HepG2 (cell line): Measurements from ENCODE around the gene NRL. TPM values are rescaled to one million over a fixed set of nuclear protein-coding genes. Genes with fewer than 3 reads are reported as not detected.

ENCODE experiments used
- ATF7 ChIP-seq, 2 experiments: fragments of 450-650 bp in 1 of 2; sonication (generic) in 1 of 2; formaldehyde crosslinking in 1 of 2; IDR thresholded peaks; 2 replicates each; pipeline versions ENCODE4 v1.4.0 to v1.6.1; 2016 to 2020; ENCODE audit warnings: antibody characterized with exemption in 1 of 2, mild to moderate bottlenecking in 1 of 2, missing genetic modification reagents in 1 of 2
- CENPT ChIP-seq: sonication (generic); formaldehyde crosslinking; IDR thresholded peaks from 2 replicates; pipeline ENCODE4 v1.8.0; 2022; ENCODE audit warnings: low read depth, mild to moderate bottlenecking, moderate library complexity, missing genetic modification reagents
- GATAD1 ChIP-seq: IDR thresholded peaks from 2 replicates; pipeline ENCODE4 v1.6.1; 2016; ENCODE audit warnings: missing genetic modification reagents, missing compliant biosample characterization
- HMGXB4 ChIP-seq, 2 experiments: sonication (generic) in 1 of 2; formaldehyde crosslinking in 1 of 2; IDR thresholded peaks; 2 replicates each; pipeline versions ENCODE4 v1.4.0 to v1.6.1; 2018 to 2020; ENCODE audit warnings: missing genetic modification reagents in 2 of 2, borderline replicate concordance in 1 of 2, low read depth in 1 of 2, mild to moderate bottlenecking in 1 of 2, missing biosample characterization in 1 of 2
- HOXA7 ChIP-seq: sonication (generic); formaldehyde crosslinking; IDR thresholded peaks from 2 replicates; pipeline ENCODE4 v1.8.1; 2022; ENCODE audit warnings: mild to moderate bottlenecking, missing genetic modification reagents, moderate library complexity
- HOXD1 ChIP-seq: sonication (generic); formaldehyde crosslinking; IDR thresholded peaks from 2 replicates; pipeline ENCODE4 v1.5.0; 2020; ENCODE audit warnings: missing genetic modification reagents
- KLF16 ChIP-seq, 2 experiments: sonication (generic) in 1 of 2; formaldehyde crosslinking in 1 of 2; IDR thresholded peaks; 2 replicates each; pipeline versions ENCODE4 v1.6.1 to v1.8.0; 2016 to 2023; ENCODE audit warnings: missing genetic modification reagents in 2 of 2, missing compliant biosample characterization in 1 of 2
- NFE2L1 ChIP-seq: sonication (generic); formaldehyde crosslinking; IDR thresholded peaks from 2 replicates; pipeline ENCODE4 v1.4.0; 2020; ENCODE audit warnings: missing genetic modification reagents, mild to moderate bottlenecking, borderline replicate concordance
- PBX2 ChIP-seq: IDR thresholded peaks from 2 replicates; pipeline ENCODE4 v1.6.1; 2016; ENCODE audit warnings: control low read depth
- PCBP2 ChIP-seq: fragments of 200-400 bp; formaldehyde crosslinking; optimal IDR thresholded peaks from 2 replicates; pipeline ENCODE3; 2018; ENCODE audit warnings: low read length, low read depth; ENCODE audit not compliant: poor library complexity, severe bottlenecking
- PHF5A ChIP-seq: IDR thresholded peaks from one replicate; pipeline ENCODE4 v1.6.1; 2018; ENCODE audit warnings: low read depth, missing genetic modification reagents; ENCODE audit not compliant: unreplicated experiment
- PITX1 ChIP-seq: sonication (generic); formaldehyde crosslinking; IDR thresholded peaks from 2 replicates; pipeline ENCODE4 v1.5.1; 2020; ENCODE audit warnings: mild to moderate bottlenecking, missing genetic modification reagents
- SIX1 ChIP-seq: sonication (generic); formaldehyde crosslinking; IDR thresholded peaks from 2 replicates; pipeline ENCODE4 v1.4.0; 2020; ENCODE audit warnings: missing genetic modification reagents, borderline replicate concordance
- ZC3H4 ChIP-seq: sonication (generic); formaldehyde crosslinking; IDR thresholded peaks from 2 replicates; pipeline ENCODE4 v1.4.0; 2020; ENCODE audit warnings: missing genetic modification reagents, borderline replicate concordance
- ZFP36L2 ChIP-seq: sonication (generic); formaldehyde crosslinking; IDR thresholded peaks from 2 replicates; pipeline ENCODE4 v1.4.0; 2020; ENCODE audit warnings: missing genetic modification reagents
- ZMYM2 ChIP-seq: sonication (generic); formaldehyde crosslinking; IDR thresholded peaks from 2 replicates; pipeline ENCODE4 v1.8.0; 2022; ENCODE audit warnings: mild to moderate bottlenecking, missing genetic modification reagents
- ZNF224 ChIP-seq: sonication (generic); formaldehyde crosslinking; IDR thresholded peaks from 2 replicates; pipeline ENCODE4 v1.5.0; 2020; ENCODE audit warnings: mild to moderate bottlenecking, missing genetic modification reagents
- ZNF225 ChIP-seq: sonication (generic); formaldehyde crosslinking; IDR thresholded peaks from 2 replicates; pipeline ENCODE4 v1.4.0; 2020; ENCODE audit warnings: mild to moderate bottlenecking, missing genetic modification reagents
- ZNF335 ChIP-seq: sonication (generic); formaldehyde crosslinking; IDR thresholded peaks from 2 replicates; pipeline ENCODE4 v1.4.0; 2020; ENCODE audit warnings: missing genetic modification reagents
- ZNF510 ChIP-seq: sonication (generic); formaldehyde crosslinking; IDR thresholded peaks from 2 replicates; pipeline ENCODE4 v1.4.0; 2020; ENCODE audit warnings: low read depth, mild to moderate bottlenecking, missing genetic modification reagents
- ZNF567 ChIP-seq: sonication (generic); formaldehyde crosslinking; IDR thresholded peaks from 2 replicates; pipeline ENCODE4 v1.8.1; 2023; ENCODE audit warnings: mild to moderate bottlenecking, missing genetic modification reagents, borderline replicate concordance
- ZNF569 ChIP-seq: sonication (generic); formaldehyde crosslinking; IDR thresholded peaks from 2 replicates; pipeline ENCODE4 v1.5.0; 2020; ENCODE audit warnings: mild to moderate bottlenecking, missing genetic modification reagents, moderate library complexity, borderline replicate concordance
- ZNF720 ChIP-seq: sonication (generic); formaldehyde crosslinking; IDR thresholded peaks from 2 replicates; pipeline ENCODE4 v1.4.0; 2020; ENCODE audit warnings: missing genetic modification reagents
- ZNF761 ChIP-seq: sonication (generic); formaldehyde crosslinking; conservative IDR thresholded peaks from 2 replicates; pipeline ENCODE4 v1.4.0; 2020; ENCODE audit warnings: mild to moderate bottlenecking, missing genetic modification reagents
- ZNF775 ChIP-seq: sonication (generic); formaldehyde crosslinking; IDR thresholded peaks from 2 replicates; pipeline ENCODE4 v1.4.0; 2020; ENCODE audit warnings: missing genetic modification reagents, mild to moderate bottlenecking, moderate library complexity, borderline replicate concordance
- ZNF816 ChIP-seq: sonication (generic); formaldehyde crosslinking; IDR thresholded peaks from 2 replicates; pipeline ENCODE4 v1.8.0; 2022; ENCODE audit warnings: missing genetic modification reagents, mild to moderate bottlenecking, borderline replicate concordance
- ZSCAN12 ChIP-seq: sonication (generic); formaldehyde crosslinking; IDR thresholded peaks from 2 replicates; pipeline ENCODE4 v1.9.0; 2021; ENCODE audit warnings: mild to moderate bottlenecking, missing genetic modification reagents
- ZSCAN20 ChIP-seq: sonication (generic); formaldehyde crosslinking; IDR thresholded peaks from 2 replicates; pipeline ENCODE4 v1.4.0; 2020; ENCODE audit warnings: missing genetic modification reagents, mild to moderate bottlenecking, borderline replicate concordance
- polyA plus RNA-seq, 8 experiments: library from polyadenylated mRNA; depleted of rRNA in 3 of 8; stranded (reverse) in 7 of 8; unstranded in 1 of 8; fragments of >200 nt; fragmentation: Illumina TruSeq in 4 of 8; extraction: Trizol in 4 of 8; gene quantifications; 2 replicates each; pipeline versions ENCODE4 v1.2.1 to v1.2.3, GENCODE V29; 2011 to 2016; ENCODE audit warnings: low read depth in 4 of 8, missing spikeins in 1 of 8, mixed read lengths in 1 of 8; ENCODE audit not compliant: insufficient read depth in 1 of 8
- total RNA-seq, 5 experiments: library from RNA; depleted of rRNA; stranded (reverse); fragments of >200 nt; fragmentation: Illumina TruSeq; extraction: Trizol; gene quantifications; 2 replicates each; pipeline ENCODE4 v1.2.3, GENCODE V29; 2016; ENCODE audit warnings: low read depth in 1 of 5

NRL gene
- total and polyA plus RNA-seq, 2 of the 13 experiments (the other 11 are each of a cell fraction or from before 2014, with no cell fraction given), result 2.5 to 4.7 TPM

- peak; percentile 74 for TF ChIP-seq ZNF225
- TF ChIP-seq ZC3H4, result peak; percentile 80; the same call in 1 of the 2 replicates
- TF ChIP-seq ZNF761 (CRISPR knock-in tag), result no peak
- no peak for TF ChIP-seq HMGXB4 (CRISPR knock-in tag; IDR thresholded peaks at IDR 0.05; ENCODE audit: borderline replicate concordance in 1 of 2, low read depth in 1 of 2)
- TF ChIP-seq PCBP2, result no peak
- TF ChIP-seq HOXD1, result peak; percentile 45; the same call in 1 of the 2 replicates
- no peak for TF ChIP-seq HOXA7
- 0 out of 2 replicates have a peak, but pooled peaks have one; percentile 20 for TF ChIP-seq ZNF775 (CRISPR knock-in tag)
- TF ChIP-seq ZSCAN20 (CRISPR knock-in tag), result no peak
- TF ChIP-seq KLF16 (CRISPR knock-in tag; IDR thresholded peaks at IDR 0.05), result no peak
- TF ChIP-seq ZNF816 (CRISPR knock-in tag), result no peak
- peak; percentile 76; the same call in 1 of the 2 replicates for TF ChIP-seq ZNF335
- no peak for TF ChIP-seq ZNF224 (CRISPR knock-in tag)
- 0 out of 2 replicates have a peak, but pooled peaks have one; percentile 84 for TF ChIP-seq ZFP36L2 (CRISPR knock-in tag)
- no peak for TF ChIP-seq ZMYM2 (CRISPR knock-in tag)
- 0 out of 2 replicates have a peak, but pooled peaks have one; percentile 29 for TF ChIP-seq ZNF510 (CRISPR knock-in tag)
- TF ChIP-seq NFE2L1 (CRISPR knock-in tag), result peak; percentile 84; the same call in 1 of the 2 replicates
- TF ChIP-seq PHF5A (CRISPR knock-in tag), result peak; percentile 19
- peak; percentile 43; the same call in 1 of the 2 replicates for TF ChIP-seq ZNF569 (CRISPR knock-in tag)
- TF ChIP-seq ZNF567 (CRISPR knock-in tag), result peak; percentile 77; the same call in 1 of the 2 replicates
- 0 out of 2 replicates have a peak, but pooled peaks have one; percentile 13 for TF ChIP-seq ZNF720 (CRISPR knock-in tag)
- no peak for TF ChIP-seq ZSCAN12 (CRISPR knock-in tag)
- no peak for TF ChIP-seq ATF7 (IDR thresholded peaks at IDR 0.05)
- peak; percentile 42; the same call in 1 of the 2 replicates for TF ChIP-seq ATF7 (CRISPR knock-in tag; IDR thresholded peaks at IDR 0.05)
- 0 out of 2 replicates have a peak, but pooled peaks have one; percentile 24 for TF ChIP-seq CENPT (CRISPR knock-in tag)
- no peak; the same call in 1 of the 2 replicates for TF ChIP-seq GATAD1 (CRISPR knock-in tag)
- TF ChIP-seq SIX1, result 0 out of 2 replicates have a peak, but pooled peaks have one; percentile 1
- no peak for TF ChIP-seq PBX2 (CRISPR knock-in tag)
- peak; percentile 80 for TF ChIP-seq PITX1 (CRISPR knock-in tag)
Observed at GRCh38 chr14:24135584-24135833, 20.8 kb upstream of the NRL start (continued).
